ENCODE measurements around the gene SCAP.
A peak's percentile ranks its signal among the peaks of the same experiment; 100 is the strongest.

The SCAP gene

DNA sequence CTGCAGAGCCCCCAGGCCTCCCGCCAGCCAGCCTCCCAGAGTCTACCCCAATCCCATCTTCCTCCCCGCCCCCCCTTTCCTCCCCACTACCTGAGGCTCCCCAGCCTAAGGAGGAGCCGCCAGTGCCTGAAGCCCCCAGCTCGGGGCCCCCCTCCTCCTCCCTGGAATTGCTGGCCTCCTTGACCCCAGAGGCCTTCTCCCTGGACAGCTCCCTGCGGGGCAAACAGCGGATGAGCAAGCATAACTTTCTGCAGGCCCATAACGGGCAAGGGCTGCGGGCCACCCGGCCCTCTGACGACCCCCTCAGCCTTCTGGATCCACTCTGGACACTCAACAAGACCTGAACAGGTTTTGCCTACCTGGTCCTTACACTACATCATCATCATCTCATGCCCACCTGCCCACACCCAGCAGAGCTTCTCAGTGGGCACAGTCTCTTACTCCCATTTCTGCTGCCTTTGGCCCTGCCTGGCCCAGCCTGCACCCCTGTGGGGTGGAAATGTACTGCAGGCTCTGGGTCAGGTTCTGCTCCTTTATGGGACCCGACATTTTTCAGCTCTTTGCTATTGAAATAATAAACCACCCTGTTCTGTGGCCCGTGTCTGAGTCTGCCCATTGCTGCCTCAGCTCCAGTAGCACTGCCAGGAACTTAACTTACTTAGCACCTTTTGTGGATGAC lies 62.8 kb downstream of the SCAP start:
- no peak for DNase-seq

DNA sequence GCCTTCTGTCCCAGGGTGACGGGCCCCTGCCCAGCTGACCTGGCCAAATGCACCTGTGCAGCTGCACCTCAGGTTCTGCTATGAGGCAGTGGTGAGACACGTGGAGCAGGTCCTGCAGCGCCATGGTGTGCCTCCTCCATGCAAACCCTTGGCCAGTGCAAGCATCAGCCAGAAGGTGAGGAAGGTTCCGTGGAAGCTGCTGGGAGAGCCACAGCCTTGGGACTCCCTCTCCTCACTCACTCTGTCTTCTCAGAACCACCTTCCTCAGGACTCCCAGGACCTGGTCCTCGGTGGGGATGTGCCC lies 63.3 kb downstream of the SCAP start:
- no peak for DNase-seq

DNA sequence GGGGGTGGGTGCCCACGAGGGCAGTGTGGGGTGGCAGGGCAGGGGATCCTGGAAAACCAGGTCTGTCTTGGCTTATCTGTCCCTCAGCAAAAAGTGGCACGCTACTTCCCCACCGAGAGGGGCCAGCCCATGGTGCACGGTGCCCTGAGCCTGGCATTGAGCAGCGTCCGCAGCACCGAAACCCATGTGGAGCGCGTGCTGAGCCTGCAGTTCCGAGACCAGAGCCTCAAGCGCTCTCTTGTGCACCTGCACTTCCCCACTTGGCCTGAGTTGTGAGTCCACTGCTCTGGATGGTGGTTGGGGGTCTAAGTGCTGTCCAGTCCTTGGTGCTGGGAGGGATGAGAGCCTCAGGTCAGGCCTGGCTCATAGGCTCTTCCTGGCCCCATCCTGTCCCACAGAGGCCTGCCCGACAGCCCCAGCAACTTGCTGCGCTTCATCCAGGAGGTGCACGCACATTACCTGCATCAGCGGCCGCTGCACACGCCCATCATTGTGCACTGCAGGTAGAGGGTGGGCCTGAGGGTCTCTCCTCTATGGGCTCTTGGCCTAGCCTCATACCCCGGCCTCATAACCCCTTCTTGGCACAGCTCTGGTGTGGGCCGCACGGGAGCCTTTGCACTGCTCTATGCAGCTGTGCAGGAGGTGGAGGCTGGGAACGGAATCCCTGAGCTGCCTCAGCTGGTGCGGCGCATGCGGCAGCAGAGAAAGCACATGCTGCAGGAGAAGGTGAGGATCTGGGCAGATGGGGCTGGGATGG lies 63.9 kb downstream of the SCAP start:
- no peak for DNase-seq

DNA sequence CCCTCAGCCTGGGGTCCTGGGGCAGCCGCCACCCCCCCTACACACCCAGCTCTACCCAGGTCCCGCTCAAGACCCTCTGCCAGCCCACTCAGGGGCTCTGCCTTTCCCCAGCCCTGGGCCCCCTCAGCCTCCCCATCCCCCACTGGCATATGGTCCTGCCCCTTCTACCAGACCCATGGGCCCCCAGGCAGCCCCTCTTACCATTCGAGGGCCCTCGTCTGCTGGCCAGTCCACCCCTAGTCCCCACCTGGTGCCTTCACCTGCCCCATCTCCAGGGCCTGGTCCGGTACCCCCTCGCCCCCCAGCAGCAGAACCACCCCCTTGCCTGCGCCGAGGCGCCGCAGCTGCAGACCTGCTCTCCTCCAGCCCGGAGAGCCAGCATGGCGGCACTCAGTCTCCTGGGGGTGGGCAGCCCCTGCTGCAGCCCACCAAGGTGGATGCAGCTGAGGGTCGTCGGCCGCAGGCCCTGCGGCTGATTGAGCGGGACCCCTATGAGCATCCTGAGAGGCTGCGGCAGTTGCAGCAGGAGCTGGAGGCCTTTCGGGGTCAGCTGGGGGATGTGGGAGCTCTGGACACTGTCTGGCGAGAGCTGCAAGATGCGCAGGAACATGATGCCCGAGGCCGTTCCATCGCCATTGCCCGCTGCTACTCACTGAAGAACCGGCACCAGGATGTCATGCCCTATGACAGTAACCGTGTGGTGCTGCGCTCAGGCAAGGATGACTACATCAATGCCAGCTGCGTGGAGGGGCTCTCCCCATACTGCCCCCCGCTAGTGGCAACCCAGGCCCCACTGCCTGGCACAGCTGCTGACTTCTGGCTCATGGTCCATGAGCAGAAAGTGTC lies 64.7 kb downstream of the SCAP start:
- DNase-seq = no peak

DNA sequence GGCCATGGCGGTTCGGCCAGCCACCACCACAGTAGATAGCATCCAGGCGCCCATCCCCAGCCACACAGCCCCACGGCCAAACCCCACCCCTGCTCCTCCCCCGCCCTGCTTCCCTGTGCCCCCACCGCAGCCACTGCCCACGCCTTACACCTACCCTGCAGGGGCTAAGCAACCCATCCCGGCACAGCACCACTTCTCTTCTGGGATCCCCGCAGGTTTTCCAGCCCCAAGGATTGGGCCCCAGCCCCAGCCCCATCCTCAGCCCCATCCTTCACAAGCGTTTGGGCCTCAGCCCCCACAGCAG lies 65.4 kb downstream of the SCAP start:
- no peak for DNase-seq

DNA sequence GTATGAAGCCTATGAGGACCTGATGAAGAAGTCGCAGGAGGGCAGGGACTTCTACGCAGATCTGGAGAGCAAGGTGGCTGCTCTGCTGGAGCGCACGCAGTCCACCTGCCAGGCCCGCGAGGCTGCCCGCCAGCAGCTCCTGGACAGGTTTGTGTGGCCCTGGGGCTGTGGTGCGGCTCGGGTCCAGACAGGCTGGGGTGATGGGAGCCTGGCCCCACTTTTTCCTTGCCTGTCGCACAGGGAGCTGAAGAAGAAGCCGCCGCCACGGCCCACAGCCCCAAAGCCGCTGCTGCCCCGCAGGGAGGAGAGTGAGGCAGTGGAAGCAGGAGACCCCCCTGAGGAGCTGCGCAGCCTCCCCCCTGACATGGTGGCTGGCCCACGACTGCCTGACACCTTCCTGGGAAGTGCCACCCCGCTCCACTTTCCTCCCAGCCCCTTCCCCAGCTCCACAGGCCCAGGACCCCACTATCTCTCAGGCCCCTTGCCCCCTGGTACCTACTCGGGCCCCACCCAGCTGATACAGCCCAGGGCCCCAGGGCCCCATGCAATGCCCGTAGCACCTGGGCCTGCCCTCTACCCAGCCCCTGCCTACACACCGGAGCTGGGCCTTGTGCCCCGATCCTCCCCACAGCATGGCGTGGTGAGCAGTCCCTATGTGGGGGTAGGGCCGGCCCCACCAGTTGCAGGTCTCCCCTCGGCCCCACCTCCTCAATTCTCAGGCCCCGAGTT lies 65.9 kb downstream of the SCAP start:
- no peak for DNase-seq

DNA sequence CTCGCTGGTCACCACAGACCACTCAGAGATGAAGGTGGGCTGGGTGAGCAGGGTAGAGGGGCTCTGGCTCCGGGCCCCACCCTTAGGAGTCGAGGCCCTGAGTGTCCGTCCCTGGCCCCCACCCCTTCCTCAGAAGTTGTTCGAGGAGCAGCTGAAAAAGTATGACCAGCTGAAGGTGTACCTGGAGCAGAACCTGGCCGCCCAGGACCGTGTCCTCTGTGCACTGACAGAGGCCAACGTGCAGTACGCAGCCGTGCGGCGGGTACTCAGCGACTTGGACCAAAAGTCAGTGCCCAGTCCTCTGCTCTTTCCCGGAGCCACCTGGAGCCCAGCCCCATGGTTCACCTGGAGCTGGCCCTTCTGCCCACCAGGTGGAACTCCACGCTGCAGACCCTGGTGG lies 66.5 kb downstream of the SCAP start:
- DNase-seq = no peak

DNA sequence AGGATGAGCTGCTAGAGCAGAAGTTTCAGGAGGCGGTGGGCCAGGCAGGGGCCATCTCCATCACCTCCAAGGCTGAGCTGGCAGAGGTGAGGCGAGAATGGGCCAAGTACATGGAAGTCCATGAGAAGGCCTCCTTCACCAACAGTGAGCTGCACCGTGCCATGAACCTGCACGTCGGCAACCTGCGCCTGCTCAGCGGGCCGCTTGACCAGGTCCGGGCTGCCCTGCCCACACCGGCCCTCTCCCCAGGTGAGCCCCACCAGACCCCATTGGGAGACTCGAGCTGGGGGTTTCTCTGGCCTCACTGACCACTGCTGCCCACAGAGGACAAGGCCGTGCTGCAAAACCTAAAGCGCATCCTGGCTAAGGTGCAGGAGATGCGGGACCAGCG lies 66.9 kb downstream of the SCAP start:
- no peak for DNase-seq

DNA sequence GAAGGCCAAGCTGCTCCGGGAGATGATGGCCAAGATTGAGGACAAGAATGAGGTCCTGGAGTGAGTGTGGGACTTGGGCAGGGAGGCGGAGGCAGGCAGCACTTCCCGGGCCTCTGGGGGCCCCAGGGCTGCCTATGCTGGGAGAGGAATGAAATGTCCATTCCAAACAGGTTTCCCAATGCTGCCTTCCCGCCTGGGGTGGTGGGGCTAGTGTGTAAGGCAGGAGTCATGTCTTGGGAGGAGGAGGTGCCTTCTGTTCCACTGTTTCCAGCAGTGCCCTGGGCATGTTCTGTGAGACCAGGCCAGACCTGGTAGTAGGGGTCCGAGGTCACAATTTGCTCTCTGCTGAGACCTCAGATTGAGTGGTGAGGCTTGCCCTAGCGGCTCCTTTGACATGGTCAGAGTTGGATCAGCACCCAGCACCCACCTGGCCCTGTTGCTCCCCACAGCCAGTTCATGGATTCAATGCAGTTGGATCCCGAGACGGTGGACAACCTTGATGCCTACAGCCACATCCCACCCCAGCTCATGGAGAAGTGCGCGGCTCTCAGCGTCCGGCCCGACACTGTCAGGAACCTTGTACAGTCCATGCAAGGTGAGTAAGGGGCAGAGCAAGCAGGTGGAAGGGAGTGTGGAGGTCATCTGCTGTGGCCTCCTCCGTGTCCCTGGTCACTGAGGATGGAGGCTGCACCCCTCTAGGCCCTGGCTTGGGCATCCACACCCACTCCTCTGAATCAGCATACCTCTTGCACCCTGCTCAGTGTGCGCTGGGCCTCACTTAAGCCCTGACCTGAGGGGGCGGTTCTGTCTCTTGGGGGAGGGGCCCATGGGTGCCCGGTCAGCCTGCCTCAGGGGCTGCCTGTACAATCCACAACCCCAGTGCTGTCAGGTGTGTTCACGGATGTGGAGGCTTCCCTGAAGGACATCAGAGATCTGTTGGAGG lies 67.6 kb downstream of the SCAP start:
- no peak for DNase-seq

DNA sequence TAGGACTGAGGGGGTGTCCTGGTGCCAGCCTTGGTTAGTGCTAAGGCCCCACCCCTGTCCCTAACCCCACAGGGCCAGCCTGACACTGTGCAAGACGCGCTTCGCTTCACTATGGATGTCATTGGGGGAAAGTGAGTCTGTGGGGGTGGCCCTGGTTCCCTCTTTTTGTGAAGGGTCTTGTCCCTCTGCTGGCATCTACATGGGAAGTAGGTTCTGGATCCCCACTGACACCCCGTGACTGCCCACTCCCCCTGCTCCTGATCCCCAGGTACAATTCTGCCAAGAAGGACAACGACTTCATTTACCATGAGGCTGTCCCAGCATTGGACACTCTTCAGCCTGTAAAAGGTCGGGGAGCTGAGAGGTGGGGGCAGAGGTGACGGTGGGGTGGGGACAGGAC lies 68.5 kb downstream of the SCAP start:
- DNase-seq = no peak

DNA sequence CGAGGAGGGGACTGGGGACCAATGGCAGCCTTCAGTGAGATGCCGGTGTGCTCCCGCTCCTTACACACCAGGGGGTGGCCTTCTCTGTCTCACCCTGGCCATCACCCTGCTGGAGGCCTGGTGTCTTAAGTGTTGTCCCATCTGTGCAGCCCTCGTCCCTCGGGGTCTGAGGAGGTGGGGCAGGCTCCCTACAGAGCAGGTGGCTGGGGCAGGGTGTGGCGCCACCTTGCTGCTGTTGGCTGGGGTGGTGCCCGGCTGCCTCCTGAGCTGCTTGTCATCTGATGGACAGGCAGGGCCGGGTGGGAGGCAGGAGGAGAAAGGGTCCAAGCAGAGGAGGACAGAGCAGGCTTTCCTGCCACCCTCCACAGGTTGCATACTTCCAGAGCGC lies 69.0 kb downstream of the SCAP start:
- DNase-seq = no peak

DNA sequence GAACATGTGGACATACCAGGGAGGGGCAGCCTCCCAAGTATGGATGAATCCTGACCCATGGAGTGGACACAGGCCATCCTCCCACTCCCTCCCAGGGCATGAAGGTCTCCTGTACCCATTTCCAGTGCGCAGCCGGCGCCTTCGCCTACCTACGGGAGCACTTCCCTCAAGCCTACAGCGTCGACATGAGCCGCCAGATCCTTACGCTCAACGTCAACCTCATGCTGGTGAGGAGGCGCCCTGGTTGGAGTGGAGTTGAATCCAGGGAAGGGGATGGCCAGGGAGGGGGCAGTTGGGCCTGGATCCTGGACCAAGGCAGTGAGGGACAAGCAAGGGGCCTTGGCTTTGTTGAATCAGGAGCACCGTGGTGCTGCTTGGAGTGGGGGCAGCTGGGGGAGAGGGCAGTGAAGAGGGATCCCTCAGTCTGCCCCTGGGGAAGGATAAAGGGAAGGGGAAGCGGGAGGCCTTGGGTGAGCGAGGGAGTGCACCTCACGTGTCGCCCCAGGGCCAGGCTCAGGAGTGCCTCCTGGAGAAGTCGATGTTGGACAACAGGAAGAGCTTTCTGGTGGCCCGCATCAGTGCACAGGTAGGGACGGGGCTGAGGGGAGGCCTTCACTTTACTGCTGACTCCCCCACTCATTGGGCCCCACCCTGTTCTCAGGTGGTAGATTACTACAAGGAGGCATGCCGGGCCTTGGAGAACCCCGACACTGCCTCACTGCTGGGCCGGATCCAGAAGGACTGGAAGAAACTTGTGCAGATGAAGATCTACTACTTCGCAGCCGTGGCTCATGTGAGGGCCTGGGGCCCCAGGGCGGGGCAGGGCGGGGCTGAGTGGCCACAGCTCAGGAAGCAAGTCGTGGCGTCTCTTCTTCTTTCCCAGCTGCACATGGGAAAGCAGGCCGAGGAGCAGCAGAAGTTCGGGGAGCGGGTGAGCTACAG lies 69.7 kb downstream of the SCAP start:
- DNase-seq = no peak

DNA sequence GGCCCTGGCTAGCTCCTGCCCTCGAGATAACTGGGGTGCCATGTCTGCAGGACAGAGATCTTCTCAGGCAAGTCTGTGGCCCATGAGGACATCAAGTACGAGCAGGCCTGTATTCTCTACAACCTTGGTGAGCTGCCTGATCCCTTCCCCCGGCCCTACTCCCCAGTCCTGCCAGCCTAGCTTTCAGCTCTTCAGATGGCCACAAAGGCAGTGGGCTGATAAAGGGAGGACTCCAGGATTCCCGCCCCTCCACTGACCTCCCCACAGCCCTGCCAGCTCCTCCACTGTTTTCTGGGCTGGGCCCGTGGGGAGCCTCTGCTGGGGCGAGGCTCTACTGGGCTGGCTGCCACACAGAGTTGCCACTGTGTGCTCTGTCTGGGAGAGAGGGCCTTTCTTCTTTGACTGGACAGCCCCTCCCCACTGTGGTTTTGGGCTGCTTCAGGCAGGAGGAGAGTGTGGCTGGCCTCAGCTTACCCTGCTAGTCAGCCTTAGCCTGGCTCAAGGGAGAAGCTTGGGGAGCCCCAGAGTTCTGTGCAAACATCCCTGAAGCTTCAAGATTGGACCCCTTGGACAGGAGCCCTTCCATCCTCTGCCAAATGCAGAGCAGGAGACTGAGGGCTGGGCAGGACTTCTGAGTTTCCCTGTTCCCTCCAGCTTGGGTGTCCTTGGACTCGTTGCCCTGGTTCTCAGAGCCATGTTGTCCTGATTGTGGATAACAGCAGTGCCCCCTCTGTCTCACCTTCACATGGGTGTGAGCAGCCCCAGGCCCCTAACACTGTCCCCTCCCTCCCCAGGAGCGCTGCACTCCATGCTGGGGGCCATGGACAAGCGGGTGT lies 70.6 kb downstream of the SCAP start:
- DNase-seq = no peak

DNA sequence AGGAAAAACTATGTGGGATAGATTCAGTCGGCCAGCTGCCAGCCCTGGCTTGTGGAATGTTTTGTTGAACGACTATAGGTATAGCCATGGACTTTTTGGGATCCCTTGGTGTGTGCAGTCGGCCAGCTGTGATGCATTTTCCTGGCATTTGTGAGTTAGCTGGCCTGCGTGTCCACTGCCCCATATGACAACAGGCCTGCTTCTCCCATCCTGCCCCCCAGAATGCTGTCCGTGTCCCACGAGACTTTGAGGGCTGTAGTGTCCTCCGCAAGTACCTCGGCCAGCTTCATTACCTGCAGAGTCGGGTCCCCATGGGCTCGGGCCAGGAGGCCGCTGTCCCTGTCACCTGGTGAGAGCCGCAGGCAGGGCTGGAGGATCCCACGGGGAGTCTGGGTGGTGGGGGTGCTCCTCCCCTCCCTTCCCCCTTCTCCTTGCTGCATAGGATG lies 71.3 kb downstream of the SCAP start:
- DNase-seq = no peak

DNA sequence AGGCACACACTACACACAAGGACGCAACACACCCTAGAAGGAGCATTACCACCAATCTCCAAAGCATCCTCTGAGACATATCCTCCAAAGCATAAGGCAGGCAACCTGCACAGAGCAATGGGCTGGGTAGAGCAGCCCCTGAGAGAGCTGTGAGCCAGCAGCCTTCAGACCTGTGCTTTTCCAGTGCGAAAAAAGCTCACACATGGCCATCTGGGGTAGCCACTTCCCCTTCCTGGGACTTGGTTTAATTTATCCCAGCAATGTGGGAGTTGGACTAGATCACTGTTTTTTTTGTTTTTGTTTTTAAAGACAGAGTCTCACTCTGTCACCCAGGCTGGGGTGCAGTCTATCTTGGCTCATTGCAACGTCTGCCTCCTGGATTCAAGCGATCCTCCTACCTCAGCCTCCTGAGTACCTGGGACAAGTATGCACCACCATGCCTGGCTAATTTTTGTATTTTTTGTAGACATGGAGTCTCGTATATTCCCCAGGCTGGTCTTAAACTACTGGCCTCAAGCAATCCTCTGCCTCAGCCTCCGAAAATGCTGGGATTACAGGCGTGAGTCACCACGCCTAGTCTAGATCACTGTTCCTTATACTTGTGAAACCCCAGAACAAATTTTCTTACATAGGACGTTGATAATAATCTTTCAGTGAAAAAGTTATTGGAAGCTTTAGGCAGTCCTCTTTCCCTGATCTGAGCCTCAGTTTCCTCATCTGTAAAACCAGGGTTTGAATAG lies 76.0 kb downstream of the SCAP start:
- peak; percentile 34 for DNase-seq

DNA sequence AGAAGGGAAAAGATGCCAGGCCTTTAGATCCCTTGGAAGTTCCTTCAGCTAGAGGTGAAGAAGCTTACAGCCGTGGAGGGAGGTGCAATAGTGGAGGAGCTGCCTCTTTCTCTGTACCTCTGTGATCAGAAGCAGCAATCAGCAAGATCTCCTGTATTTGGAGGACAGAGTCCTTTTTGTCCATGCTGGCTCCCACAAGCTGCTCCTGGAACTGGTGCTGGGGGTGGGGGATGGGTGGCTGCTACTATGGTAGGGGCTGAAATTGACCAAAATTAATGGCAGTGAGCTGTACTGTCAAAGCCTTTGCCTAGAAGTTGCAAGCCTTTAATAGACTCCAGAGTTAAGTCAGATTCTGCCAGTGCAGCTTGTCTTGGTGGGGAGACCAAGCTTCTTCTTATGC lies 76.7 kb downstream of the SCAP start:
- no peak for DNase-seq

DNA sequence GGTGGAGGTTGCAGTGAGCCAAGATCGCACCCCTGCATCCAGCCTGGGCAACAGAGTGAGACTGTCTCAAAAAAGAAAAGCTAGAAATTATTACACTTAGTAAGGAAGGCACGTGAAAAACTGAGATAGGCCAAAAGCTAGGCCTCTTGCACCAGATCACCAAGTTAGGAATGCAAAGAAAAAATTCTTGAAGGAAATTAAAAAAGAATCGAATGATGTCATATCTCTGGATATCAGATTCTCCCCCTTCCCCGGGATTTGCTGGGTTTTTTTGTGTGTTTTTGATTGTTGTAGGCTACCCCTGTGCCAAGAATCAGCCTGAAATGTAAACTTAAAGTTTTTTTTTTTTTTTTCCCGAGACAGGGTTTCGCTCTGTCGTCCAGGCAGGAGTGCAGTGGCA lies 77.5 kb downstream of the SCAP start:
- DNase-seq = no peak

DNA sequence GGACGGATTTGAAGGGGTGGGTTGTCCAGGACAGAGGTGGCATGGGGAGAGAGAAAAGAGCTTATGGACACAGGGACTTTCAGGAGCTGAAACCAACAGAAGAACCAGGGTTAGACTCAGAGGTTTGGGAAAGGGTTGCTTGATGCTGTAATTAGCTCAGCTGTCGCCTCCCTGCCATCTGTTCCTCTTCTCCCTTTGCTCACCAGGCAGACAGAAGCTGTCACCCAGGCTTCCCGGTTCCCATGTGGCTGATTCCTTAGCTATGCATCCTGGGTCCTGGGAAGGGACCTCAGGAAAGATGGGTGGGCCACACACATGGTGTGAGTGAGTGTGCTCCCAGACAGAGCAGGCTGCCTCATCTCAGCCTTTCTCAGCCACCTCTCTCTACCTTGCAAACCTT lies 80.9 kb downstream of the SCAP start:
- no peak for DNase-seq

DNA sequence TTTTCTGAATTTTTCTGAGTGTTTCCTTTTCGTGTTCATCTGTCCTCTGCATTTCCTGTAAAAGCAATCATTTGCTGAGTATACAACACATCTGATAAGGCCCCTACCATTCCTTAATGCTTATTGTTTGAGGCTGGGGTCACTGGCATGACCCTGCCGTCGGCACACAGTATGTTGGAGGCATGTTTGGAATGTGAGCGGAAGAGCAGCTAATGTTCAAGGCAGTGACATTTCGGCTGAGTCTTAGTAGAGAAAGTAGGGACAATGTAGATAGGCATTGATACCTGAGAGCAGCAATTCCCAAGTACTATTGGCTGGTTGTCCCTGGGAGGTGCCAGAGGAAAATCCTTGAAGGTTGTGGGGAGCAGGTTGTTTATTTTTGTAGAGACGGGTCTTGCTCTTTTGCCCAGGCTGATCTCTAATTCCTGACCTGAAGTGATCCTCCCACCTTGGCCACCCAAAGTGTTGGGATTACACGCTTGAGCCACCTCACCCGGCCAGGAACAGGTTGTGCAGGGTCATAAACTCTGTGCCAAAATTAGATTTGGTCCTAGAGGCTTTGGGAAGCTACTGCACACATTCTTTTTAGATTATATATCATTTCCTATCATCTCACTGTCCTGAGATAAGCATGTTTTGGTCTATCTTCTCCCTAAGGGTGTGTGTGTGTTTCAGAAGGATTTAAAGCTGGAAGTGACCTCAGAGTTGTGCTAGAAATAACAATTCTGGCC lies 81.4 kb downstream of the SCAP start:
- no peak for DNase-seq

Measured in inflammatory macrophage treated with lipopolysaccharide for 4 hours (primary cell).